Measurements from ENCODE around the gene C10orf90.

- TF ChIP-seq EZH2 (IDR thresholded peaks at IDR 0.05; ENCODE audit: low read depth): no peak
- TF ChIP-seq CTCF (conservative IDR thresholded peaks at IDR 0.05): no peak
These were observed 272.7 kb downstream of the C10orf90 start for GRCh38 chr10:126397640-126398382.

All from PC-9 (cell line).